ENCODE measurements around the gene CFAP161. TPM values are rescaled to one million over a fixed set of nuclear protein-coding genes. Genes with fewer than 3 reads are reported as not detected.

The CFAP161 gene
- total and polyA plus RNA-seq, 12 donors, result 0.10 to 0.50 (median 0.37) TPM; not detected in 8

- Histone ChIP-seq H3K27ac (no peak overlapping the region), H3K36me3 (replicated peaks in 1 of 2) (no peaks in the 10 kb centered on the region), H3K4me3 (no peak overlapping the region), H3K9me3 (replicated peaks in 1 of 3) (no peaks in the 10 kb centered on the region), H3K27me3 (peaks cover 8% of the 10 kb centered on the region), H3K4me1 (replicated peaks in 1 of 2) (no peaks in the 10 kb centered on the region)
- intact Hi-C loops (cut with DNase I), result no loop called here
- TF ChIP-seq CTCF (IDR thresholded peaks at IDR 0.05) (no peak), POLR2A (IDR thresholded peaks at IDR 0.05) (no peak)
- 42 to 71% (median 59%) methylated on average over 3 of the region's 3 CpGs for WGBS, 4 donors
- no peak for DNase-seq
Measured at GRCh38 chr15:81113204-81113657, 20.8 kb upstream of the CFAP161 start.

DNA sequence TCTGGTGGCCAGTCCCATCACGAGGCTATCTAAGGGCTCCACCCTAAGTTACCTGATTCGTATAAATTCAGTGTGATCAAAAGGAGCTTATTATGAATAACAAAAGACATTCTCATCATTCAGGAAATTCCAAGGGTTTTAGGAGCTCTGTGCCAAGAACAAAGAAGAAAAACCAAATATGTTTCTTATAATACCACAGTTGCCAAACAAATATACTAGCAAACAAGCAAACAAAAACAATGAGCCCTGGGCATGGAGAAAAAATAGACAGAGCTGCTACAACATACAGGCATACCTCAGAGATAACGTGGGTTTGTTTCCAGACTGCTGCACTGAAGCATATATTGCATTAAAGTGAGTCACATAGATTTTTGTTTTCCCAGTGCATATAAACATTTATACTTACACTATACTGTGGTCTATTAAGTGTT, 20.2 kb upstream of the CFAP161 start:
- intact Hi-C loops (cut with DNase I), result no loop called here
- 43 to 59% (median 49%) methylated on average over 3 of the region's 3 CpGs for WGBS, 4 donors
- DNase-seq, result no peak

GRCh38 chr15:81115054-81115939, 18.8 kb upstream of the CFAP161 start:
- no peaks in the 10 kb centered on the region for H3K9me3 ChIP-seq (replicated peaks in 1 of 3)
- TF ChIP-seq CTCF (IDR thresholded peaks at IDR 0.05) (no peak), POLR2A (IDR thresholded peaks at IDR 0.05) (no peak)
- no peak for DNase-seq
- H3K4me3 ChIP-seq, result no peak overlapping the region
- no peaks in the 10 kb centered on the region for H3K36me3 ChIP-seq (replicated peaks in 1 of 2)
- H3K4me1 ChIP-seq (replicated peaks in 1 of 2), result no peaks in the 10 kb centered on the region
- H3K27ac ChIP-seq, result no peak overlapping the region
- 67 to 78% (median 75%) methylated on average over 5 of the region's 5 CpGs for WGBS, 4 donors
- intact Hi-C loops (cut with DNase I), result no loop called here
- peaks cover 16% of the 10 kb centered on the region for H3K27me3 ChIP-seq

More for the DNA sequence above, 20.2 kb upstream of the CFAP161 start:
- H3K27ac ChIP-seq, result no peak overlapping the region
- TF ChIP-seq POLR2A (IDR thresholded peaks at IDR 0.05) (no peak), CTCF (IDR thresholded peaks at IDR 0.05) (no peak)
- no peaks in the 10 kb centered on the region for H3K4me1 ChIP-seq (replicated peaks in 1 of 2)
- no peaks in the 10 kb centered on the region for H3K9me3 ChIP-seq (replicated peaks in 1 of 3)
- no peak overlapping the region for H3K4me3 ChIP-seq
- no peaks in the 10 kb centered on the region for H3K36me3 ChIP-seq (replicated peaks in 1 of 2)
- peaks cover 14% of the 10 kb centered on the region for H3K27me3 ChIP-seq

DNA sequence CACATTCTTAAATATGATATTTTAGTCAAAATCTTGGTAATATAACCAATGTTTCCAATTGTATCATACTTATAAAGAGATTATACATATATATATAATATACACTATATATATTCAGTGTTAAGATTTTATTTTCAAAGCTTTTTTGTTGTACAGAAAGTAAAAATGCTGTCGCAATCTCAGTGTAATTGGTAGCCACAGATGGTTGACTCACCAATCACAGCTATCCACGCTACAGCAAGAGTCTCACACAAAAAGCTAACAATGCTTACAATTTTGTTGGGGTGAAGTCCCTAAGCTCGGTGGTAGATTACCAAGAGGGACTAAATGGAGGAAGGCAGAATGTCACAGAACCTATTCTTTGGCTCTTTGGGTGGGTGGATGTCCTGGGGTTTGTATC, 16.9 kb upstream of the CFAP161 start:
- H3K27me3 ChIP-seq, result peaks cover 16% of the 10 kb centered on the region
- no peaks in the 10 kb centered on the region for H3K9me3 ChIP-seq (replicated peaks in 1 of 3)
- no peaks in the 10 kb centered on the region for H3K4me1 ChIP-seq (replicated peaks in 1 of 2)
- DNase-seq, result no peak
- no peak for TF ChIP-seq POLR2A (IDR thresholded peaks at IDR 0.05)
- no peak for TF ChIP-seq CTCF (IDR thresholded peaks at IDR 0.05)
- H3K36me3 ChIP-seq (replicated peaks in 1 of 2), result no peaks in the 10 kb centered on the region
- H3K4me3 ChIP-seq, result no peak overlapping the region
- intact Hi-C loops (cut with DNase I), result no loop called here
- H3K27ac ChIP-seq, result no peak overlapping the region
- 82 to 91% (median 87%) methylated on average over 3 of the region's 3 CpGs for WGBS, 4 donors
